ENCODE measurements around the gene KLHL29. TPM values are rescaled to one million over a fixed set of nuclear protein-coding genes. Genes with fewer than 3 reads are reported as not detected.

The KLHL29 gene
- total and polyA plus RNA-seq, 2 of the 13 experiments (the other 11 are each of a cell fraction or from before 2014, with no cell fraction given): 0.01 TPM; not detected in 1

- no peaks in the 10 kb centered on the region for H4K20me1 ChIP-seq (ENCODE audit: insufficient read depth, low read length)
- ChIA-PET CTCF (ENCODE audit: low intra/inter-chr PET ratio, low total read pairs) (no interaction called here), POLR2A (no interaction called here)
- in situ Hi-C loops (cut with HindIII; ENCODE audit: extremely low pct_ligation_motif_present, low pct_unique_long_range_greater_than_20kb): no loop called here
- intact Hi-C loops (cut with micrococcal nuclease; ENCODE audit: unreplicated experiment): no loop called here
- BruUV-seq (replicated peaks): no TSS peak
- H3K27ac ChIP-seq (ENCODE audit: extremely low read length, insufficient read depth, low read length): no peak overlapping the region
- H3K4me1 ChIP-seq (ENCODE audit: insufficient read depth, low read length): no peaks in the 10 kb centered on the region
- no peaks in the 10 kb centered on the region for H3K9me3 ChIP-seq (ENCODE audit: low read length)
- no peak overlapping the region for H3K9ac ChIP-seq (ENCODE audit: insufficient read depth, low read depth, low read length)
- H3K4me2 ChIP-seq (ENCODE audit: low read depth, low read length): no peak overlapping the region
- 59% methylated on average over 4 of the region's 8 CpGs for WGBS (ENCODE audit: low lambda C conversion rate)
- no peaks in the 10 kb centered on the region for H3K79me2 ChIP-seq (ENCODE audit: insufficient read depth, low read length)
- no peak overlapping the region for H2AFZ ChIP-seq (ENCODE audit: low read length)
- peaks cover 2 to 42% of the 10 kb centered on the region in 2 experiments; a peak in 4 of 5 replicates for H3K27me3 ChIP-seq (ENCODE audit: control insufficient read depth in 1 of 2, insufficient read depth in 2 of 2, low read length in 2 of 2)
- no peak overlapping the region for H3K4me3 ChIP-seq (replicated peaks in 1 of 3; ENCODE audit: insufficient read depth in 1 of 3, low read depth in 2 of 3, low read length in 3 of 3)
- no peak for DNase-seq (ENCODE audit: low spot score)
- H3K36me3 ChIP-seq (replicated peaks in 1 of 2; ENCODE audit: control insufficient read depth in 1 of 2, insufficient read depth in 2 of 2, low read length in 2 of 2): no peaks in the 10 kb centered on the region
- no peak for ATAC-seq
- no peak for FAIRE-seq
- no peak for TF ChIP-seq ZHX2 (IDR thresholded peaks at IDR 0.05; ENCODE audit: low read depth)
- TF ChIP-seq ZHX2 (CRISPR knock-in tag; IDR thresholded peaks at IDR 0.05; ENCODE audit: borderline replicate concordance): no peak
- no peak for TF ChIP-seq JARID2 (CRISPR knock-in tag; IDR thresholded peaks at IDR 0.05; ENCODE audit: insufficient replicate concordance)
- TF ChIP-seq FOXA1 (IDR thresholded peaks at IDR 0.05): no peak
- TF ChIP-seq FOXA1 (CRISPR knock-in tag; IDR thresholded peaks at IDR 0.05): no peak
- TF ChIP-seq HMGA1 (CRISPR knock-in tag; conservative IDR thresholded peaks at IDR 0.05): no peak
- TF ChIP-seq MXD4 (CRISPR knock-in tag; IDR thresholded peaks at IDR 0.05): no peak
- TF ChIP-seq ZNF362 (CRISPR knock-in tag; IDR thresholded peaks at IDR 0.05; ENCODE audit: borderline replicate concordance): no peak
- no peak for TF ChIP-seq HOXA5 (CRISPR knock-in tag; IDR thresholded peaks at IDR 0.05)
- no peak for TF ChIP-seq RBM39 (IDR thresholded peaks at IDR 0.05; ENCODE audit: low read depth, low read length, poor library complexity, severe bottlenecking)
- TF ChIP-seq HDAC2 (CRISPR knock-in tag; IDR thresholded peaks at IDR 0.05): no peak
- TF ChIP-seq MIER2 (CRISPR knock-in tag; IDR thresholded peaks at IDR 0.05): no peak
- no peak for TF ChIP-seq HDAC1 (CRISPR knock-in tag; IDR thresholded peaks at IDR 0.05)
- no peak for TF ChIP-seq NR2C2 (CRISPR knock-in tag; IDR thresholded peaks at IDR 0.05; ENCODE audit: borderline replicate concordance)
- TF ChIP-seq JUND (CRISPR knock-in tag; IDR thresholded peaks at IDR 0.05): no peak
- TF ChIP-seq GATAD2A (CRISPR knock-in tag; IDR thresholded peaks at IDR 0.05): no peak
Measured at GRCh38 chr2:23564615-23564960, 179.6 kb downstream of the KLHL29 start.

Measured in HepG2 (cell line).